ENCODE measurements around the gene CCDC158.
"Not testable (repeated sequence)": the region's sequence is repeated elsewhere in the genome, so short reads cannot be mapped to it uniquely, and the experiment has no call there.

The CCDC158 gene

GRCh38 chr4:76429636-76430035 lies 8.7 kb upstream of the CCDC158 start:
- TF ChIP-seq CTCF (IDR thresholded peaks at IDR 0.05) = no peak
- Mint-ChIP-seq H3K9me3 (no peaks in the 10 kb centered on the region), H3K4me1 (peaks cover 42% of the 10 kb centered on the region), H3K27ac (no peak overlapping the region), H3K4me3 (no peak overlapping the region), H3K27me3 (ENCODE audit: low read depth, poor library complexity) (no peaks in the 10 kb centered on the region), H3K36me3 (ENCODE audit: low read depth) (no peaks in the 10 kb centered on the region)
- DNase-seq = no peak

- peaks cover 3% of the 10 kb centered on the region for H3K27me3 Mint-ChIP-seq (ENCODE audit: low read depth, poor library complexity)
- no peaks in the 10 kb centered on the region for H3K36me3 Mint-ChIP-seq (ENCODE audit: low read depth)
- peaks cover 15% of the 10 kb centered on the region for H3K4me1 Mint-ChIP-seq
- DNase-seq = no peak
- peak overlapping the region; percentile 8 for H3K27ac Mint-ChIP-seq
- no peak overlapping the region for H3K4me3 Mint-ChIP-seq
- H3K9me3 Mint-ChIP-seq = peaks cover 22% of the 10 kb centered on the region
- no peak for TF ChIP-seq CTCF (IDR thresholded peaks at IDR 0.05)
Observed at GRCh38 chr4:76426272-76426671, 5.3 kb upstream of the CCDC158 start.

GRCh38 chr4:76423159-76423558 lies 2.2 kb upstream of the CCDC158 start:
- not testable (repeated sequence) for H3K4me1 Mint-ChIP-seq; H3K27me3 Mint-ChIP-seq (ENCODE audit: low read depth, poor library complexity); H3K4me3 Mint-ChIP-seq; DNase-seq; H3K36me3 Mint-ChIP-seq (ENCODE audit: low read depth); H3K27ac Mint-ChIP-seq
- peaks cover 36% of the 10 kb centered on the region for H3K9me3 Mint-ChIP-seq

- peaks cover 43% of the 10 kb centered on the region for H3K9me3 Mint-ChIP-seq
- DNase-seq = no peak
- H3K4me1 Mint-ChIP-seq = no peaks in the 10 kb centered on the region
- no peak overlapping the region for H3K4me3 Mint-ChIP-seq
- no peak for TF ChIP-seq CTCF (IDR thresholded peaks at IDR 0.05)
- H3K27me3 Mint-ChIP-seq (ENCODE audit: low read depth, poor library complexity) = peaks cover 6% of the 10 kb centered on the region
- no peak overlapping the region for H3K27ac Mint-ChIP-seq
- no peaks in the 10 kb centered on the region for H3K36me3 Mint-ChIP-seq (ENCODE audit: low read depth)
Observed at GRCh38 chr4:76420188-76420761, 666 bp downstream of the CCDC158 start.

GRCh38 chr4:76410636-76411035 lies 10.3 kb downstream of the CCDC158 start:
- Mint-ChIP-seq H3K4me1 (no peaks in the 10 kb centered on the region), H3K36me3 (ENCODE audit: low read depth) (no peaks in the 10 kb centered on the region), H3K27me3 (ENCODE audit: low read depth, poor library complexity) (no peaks in the 10 kb centered on the region), H3K27ac (no peak overlapping the region), H3K4me3 (no peak overlapping the region), H3K9me3 (no peaks in the 10 kb centered on the region)
- DNase-seq = no peak
- TF ChIP-seq CTCF (IDR thresholded peaks at IDR 0.05) = no peak

- DNase-seq = no peak
- peaks cover 6% of the 10 kb centered on the region for H3K27me3 Mint-ChIP-seq (ENCODE audit: low read depth, poor library complexity)
- H3K36me3 Mint-ChIP-seq (ENCODE audit: low read depth) = no peaks in the 10 kb centered on the region
- no peak for TF ChIP-seq CTCF (IDR thresholded peaks at IDR 0.05)
- H3K4me1 Mint-ChIP-seq = no peaks in the 10 kb centered on the region
- no peak overlapping the region for H3K27ac Mint-ChIP-seq
- H3K4me3 Mint-ChIP-seq = no peak overlapping the region
- H3K9me3 Mint-ChIP-seq = no peaks in the 10 kb centered on the region
Observed at GRCh38 chr4:76407440-76408119, 13.4 kb downstream of the CCDC158 start.
